ENCODE measurements around the gene FCRL4.
"Not testable (repeated sequence)": the region's sequence is repeated elsewhere in the genome, so short reads cannot be mapped to it uniquely, and the experiment has no call there.

Gene FCRL4

GRCh38 chr1:157562515-157562914, 35.4 kb downstream of the FCRL4 start:
- Histone ChIP-seq H3K36me3 (ENCODE audit: control insufficient read depth in 1 of 2, insufficient read depth in 2 of 2, low read length in 2 of 2) (no peaks in the 10 kb centered on the region), H3K9ac (ENCODE audit: low read depth in 1 of 2, low read length in 2 of 2) (no peak overlapping the region), H3K9me3 (ENCODE audit: control insufficient read depth in 1 of 2, low read length in 2 of 2) (no peaks in the 10 kb centered on the region), H3K27ac (ENCODE audit: low read depth, low read length) (no peak overlapping the region), H3K4me1 (ENCODE audit: control insufficient read depth in 1 of 2, insufficient read depth in 2 of 2, low read length in 2 of 2) (no peaks in the 10 kb centered on the region), H3K27me3 (ENCODE audit: control insufficient read depth in 1 of 2, insufficient read depth in 2 of 2, low read length in 2 of 2) (no peaks in the 10 kb centered on the region), H3K4me3 (ENCODE audit: low read depth in 1 of 2, low read length in 2 of 2) (no peak overlapping the region)

- Histone ChIP-seq H3K9me3 (ENCODE audit: control insufficient read depth in 1 of 2, low read length in 2 of 2) (no peaks in the 10 kb centered on the region), H3K4me3 (ENCODE audit: low read depth in 1 of 2, low read length in 2 of 2) (no peak overlapping the region), H3K27me3 (ENCODE audit: control insufficient read depth in 1 of 2, insufficient read depth in 2 of 2, low read length in 2 of 2) (no peaks in the 10 kb centered on the region), H3K36me3 (ENCODE audit: control insufficient read depth in 1 of 2, insufficient read depth in 2 of 2, low read length in 2 of 2) (no peaks in the 10 kb centered on the region), H3K9ac (ENCODE audit: low read depth in 1 of 2, low read length in 2 of 2) (no peak overlapping the region), H3K4me1 (ENCODE audit: control insufficient read depth in 1 of 2, insufficient read depth in 2 of 2, low read length in 2 of 2) (no peaks in the 10 kb centered on the region), H3K27ac (ENCODE audit: low read depth, low read length) (no peak overlapping the region)
Measured at GRCh38 chr1:157558119-157558518, 39.8 kb downstream of the FCRL4 start.

GRCh38 chr1:157551694-157552693, 45.9 kb downstream of the FCRL4 start, which contains the start of gene FCRL5:
TSS of gene FCRL5 (minus strand) at chr1:157552515. CDS start at chr1:157552362, 153 bp downstream.
- Histone ChIP-seq H3K9ac (ENCODE audit: low read depth in 1 of 2, low read length in 2 of 2) (no peak within 1 kb of the TSS), H3K4me1 (ENCODE audit: control insufficient read depth in 1 of 2, insufficient read depth in 2 of 2, low read length in 2 of 2) (no peaks in the 10 kb centered on the region), H3K4me3 (ENCODE audit: low read depth in 1 of 2, low read length in 2 of 2) (peak within 1 kb of the TSS in 1 of 2 donors; percentile 45), H3K9me3 (ENCODE audit: control insufficient read depth in 1 of 2, low read length in 2 of 2) (no peaks in the 10 kb centered on the region), H3K27ac (ENCODE audit: low read depth, low read length) (no peak within 1 kb of the TSS), H3K36me3 (ENCODE audit: control insufficient read depth in 1 of 2, insufficient read depth in 2 of 2, low read length in 2 of 2) (no peaks in the 10 kb centered on the region), H3K27me3 (ENCODE audit: control insufficient read depth in 1 of 2, insufficient read depth in 2 of 2, low read length in 2 of 2) (no peaks in the 10 kb centered on the region)

- H3K27me3 ChIP-seq (ENCODE audit: control insufficient read depth in 1 of 2, insufficient read depth in 2 of 2, low read length in 2 of 2), result not testable (repeated sequence)
Measured at GRCh38 chr1:157548081-157548480, 49.8 kb downstream of the FCRL4 start.

GRCh38 chr1:157542676-157543075, 55.2 kb downstream of the FCRL4 start:
- Histone ChIP-seq H3K27me3 (ENCODE audit: control insufficient read depth in 1 of 2, insufficient read depth in 2 of 2, low read length in 2 of 2) (no peaks in the 10 kb centered on the region), H3K4me3 (ENCODE audit: low read depth in 1 of 2, low read length in 2 of 2) (no peak overlapping the region), H3K9me3 (ENCODE audit: control insufficient read depth in 1 of 2, low read length in 2 of 2) (no peaks in the 10 kb centered on the region), H3K4me1 (ENCODE audit: control insufficient read depth in 1 of 2, insufficient read depth in 2 of 2, low read length in 2 of 2) (no peaks in the 10 kb centered on the region), H3K9ac (ENCODE audit: low read depth in 1 of 2, low read length in 2 of 2) (no peak overlapping the region), H3K36me3 (ENCODE audit: control insufficient read depth in 1 of 2, insufficient read depth in 2 of 2, low read length in 2 of 2) (no peaks in the 10 kb centered on the region), H3K27ac (ENCODE audit: low read depth, low read length) (no peak overlapping the region)

More at GRCh38 chr1:157548081-157548480, 49.8 kb downstream of the FCRL4 start:
- not testable (repeated sequence) for H3K36me3 ChIP-seq (ENCODE audit: control insufficient read depth in 1 of 2, insufficient read depth in 2 of 2, low read length in 2 of 2); H3K4me3 ChIP-seq (ENCODE audit: low read depth in 1 of 2, low read length in 2 of 2); H3K9ac ChIP-seq (ENCODE audit: low read depth in 1 of 2, low read length in 2 of 2); H3K4me1 ChIP-seq (ENCODE audit: control insufficient read depth in 1 of 2, insufficient read depth in 2 of 2, low read length in 2 of 2); H3K9me3 ChIP-seq (ENCODE audit: control insufficient read depth in 1 of 2, low read length in 2 of 2); H3K27ac ChIP-seq (ENCODE audit: low read depth, low read length)

GRCh38 chr1:157540852-157541251, 57.0 kb downstream of the FCRL4 start:
- no peaks in the 10 kb centered on the region for H3K9me3 ChIP-seq (ENCODE audit: control insufficient read depth in 1 of 2, low read length in 2 of 2)
- H3K4me3 ChIP-seq (ENCODE audit: low read depth in 1 of 2, low read length in 2 of 2), result no peak overlapping the region
- no peak overlapping the region for H3K27ac ChIP-seq (ENCODE audit: low read depth, low read length)
- no peaks in the 10 kb centered on the region for H3K27me3 ChIP-seq (ENCODE audit: control insufficient read depth in 1 of 2, insufficient read depth in 2 of 2, low read length in 2 of 2)
- H3K4me1 ChIP-seq (ENCODE audit: control insufficient read depth in 1 of 2, insufficient read depth in 2 of 2, low read length in 2 of 2), result no peaks in the 10 kb centered on the region
- H3K9ac ChIP-seq (ENCODE audit: low read depth in 1 of 2, low read length in 2 of 2), result no peak overlapping the region
- H3K36me3 ChIP-seq (ENCODE audit: control insufficient read depth in 1 of 2, insufficient read depth in 2 of 2, low read length in 2 of 2), result no peaks in the 10 kb centered on the region

- Histone ChIP-seq H3K9me3 (ENCODE audit: control insufficient read depth in 1 of 2, low read length in 2 of 2) (no peaks in the 10 kb centered on the region), H3K4me1 (ENCODE audit: control insufficient read depth in 1 of 2, insufficient read depth in 2 of 2, low read length in 2 of 2) (no peaks in the 10 kb centered on the region), H3K36me3 (ENCODE audit: control insufficient read depth in 1 of 2, insufficient read depth in 2 of 2, low read length in 2 of 2) (no peaks in the 10 kb centered on the region), H3K9ac (ENCODE audit: low read depth in 1 of 2, low read length in 2 of 2) (no peak overlapping the region), H3K4me3 (ENCODE audit: low read depth in 1 of 2, low read length in 2 of 2) (no peak overlapping the region), H3K27me3 (ENCODE audit: control insufficient read depth in 1 of 2, insufficient read depth in 2 of 2, low read length in 2 of 2) (no peaks in the 10 kb centered on the region), H3K27ac (ENCODE audit: low read depth, low read length) (no peak overlapping the region)
Measured at GRCh38 chr1:157540160-157540748, 57.6 kb downstream of the FCRL4 start.

GRCh38 chr1:157539568-157539967, 58.3 kb downstream of the FCRL4 start:
- H3K9me3 ChIP-seq (ENCODE audit: control insufficient read depth in 1 of 2, low read length in 2 of 2), result no peaks in the 10 kb centered on the region
- H3K27me3 ChIP-seq (ENCODE audit: control insufficient read depth in 1 of 2, insufficient read depth in 2 of 2, low read length in 2 of 2), result no peaks in the 10 kb centered on the region
- H3K9ac ChIP-seq (ENCODE audit: low read depth in 1 of 2, low read length in 2 of 2), result no peak overlapping the region
- no peaks in the 10 kb centered on the region for H3K4me1 ChIP-seq (ENCODE audit: control insufficient read depth in 1 of 2, insufficient read depth in 2 of 2, low read length in 2 of 2)
- H3K27ac ChIP-seq (ENCODE audit: low read depth, low read length), result no peak overlapping the region
- no peak overlapping the region for H3K4me3 ChIP-seq (ENCODE audit: low read depth in 1 of 2, low read length in 2 of 2)
- no peaks in the 10 kb centered on the region for H3K36me3 ChIP-seq (ENCODE audit: control insufficient read depth in 1 of 2, insufficient read depth in 2 of 2, low read length in 2 of 2)

- no peaks in the 10 kb centered on the region for H3K4me1 ChIP-seq (ENCODE audit: control insufficient read depth in 1 of 2, insufficient read depth in 2 of 2, low read length in 2 of 2)
- no peak overlapping the region for H3K27ac ChIP-seq (ENCODE audit: low read depth, low read length)
- H3K9ac ChIP-seq (ENCODE audit: low read depth in 1 of 2, low read length in 2 of 2), result no peak overlapping the region
- H3K4me3 ChIP-seq (ENCODE audit: low read depth in 1 of 2, low read length in 2 of 2), result no peak overlapping the region
- H3K36me3 ChIP-seq (ENCODE audit: control insufficient read depth in 1 of 2, insufficient read depth in 2 of 2, low read length in 2 of 2), result no peaks in the 10 kb centered on the region
- no peaks in the 10 kb centered on the region for H3K9me3 ChIP-seq (ENCODE audit: control insufficient read depth in 1 of 2, low read length in 2 of 2)
- no peaks in the 10 kb centered on the region for H3K27me3 ChIP-seq (ENCODE audit: control insufficient read depth in 1 of 2, insufficient read depth in 2 of 2, low read length in 2 of 2)
Measured at GRCh38 chr1:157532569-157532968, 65.3 kb downstream of the FCRL4 start.

GRCh38 chr1:157523774-157524493, 74.0 kb downstream of the FCRL4 start:
- H3K9me3 ChIP-seq (ENCODE audit: control insufficient read depth in 1 of 2, low read length in 2 of 2), result no peaks in the 10 kb centered on the region
- peaks cover 19 to 26% of the 10 kb centered on the region in 2 donors for H3K4me1 ChIP-seq (ENCODE audit: control insufficient read depth in 1 of 2, insufficient read depth in 2 of 2, low read length in 2 of 2)
- H3K27ac ChIP-seq (ENCODE audit: low read depth, low read length), result no peak overlapping the region
- no peaks in the 10 kb centered on the region for H3K27me3 ChIP-seq (ENCODE audit: control insufficient read depth in 1 of 2, insufficient read depth in 2 of 2, low read length in 2 of 2)
- H3K4me3 ChIP-seq (ENCODE audit: low read depth in 1 of 2, low read length in 2 of 2), result no peak overlapping the region
- H3K9ac ChIP-seq (ENCODE audit: low read depth in 1 of 2, low read length in 2 of 2), result no peak overlapping the region
- no peaks in the 10 kb centered on the region for H3K36me3 ChIP-seq (ENCODE audit: control insufficient read depth in 1 of 2, insufficient read depth in 2 of 2, low read length in 2 of 2)

All from duodenal mucosa (tissue), 2 donors.